HT1080 (cell line): ENCODE measurements around the gene KRTAP5-4. TPM values are rescaled to one million over a fixed set of nuclear protein-coding genes. Genes with fewer than 3 reads are reported as not detected.
"Not testable (repeated sequence)": the region's sequence is repeated elsewhere in the genome, so short reads cannot be mapped to it uniquely, and the experiment has no call there.

Source experiments
- DNase-seq: peaks from one replicate; pipeline ENCODE4 v3.0.0-alpha.2; 2015; ENCODE audit warnings: low read depth
- total RNA-seq: library from RNA; depleted of rRNA; stranded (reverse); fragments of >200 nt; shearing (Covaris generic); gene quantifications from 2 replicates; pipeline ENCODE4 v1.2.3, GENCODE V29; 2014

The KRTAP5-4 gene
- total RNA-seq, 1 experiment from 2014 or later: not detected

GRCh38 chr11:1653541-1654387 lies 31.8 kb upstream of the KRTAP5-4 start:
- no peak for DNase-seq

- peak; percentile 19 for DNase-seq
These were observed 31.0 kb upstream of the KRTAP5-4 start for GRCh38 chr11:1652771-1653540.

GRCh38 chr11:1652442-1652770 lies 30.5 kb upstream of the KRTAP5-4 start:
- no peak for DNase-seq

GRCh38 chr11:1652026-1652425 lies 30.1 kb upstream of the KRTAP5-4 start:
- DNase-seq: no peak

- no peak for DNase-seq
These were observed 29.6 kb upstream of the KRTAP5-4 start for GRCh38 chr11:1651411-1651980.

GRCh38 chr11:1650918-1651262 lies 29.0 kb upstream of the KRTAP5-4 start:
- DNase-seq: no peak

- DNase-seq: no peak
These were observed 28.3 kb upstream of the KRTAP5-4 start for GRCh38 chr11:1650034-1650917.

- DNase-seq: no peak
These were observed 26.9 kb upstream of the KRTAP5-4 start for GRCh38 chr11:1648653-1649420.

- DNase-seq: no peak
These were observed 26.1 kb upstream of the KRTAP5-4 start for GRCh38 chr11:1647901-1648652.

- not testable (repeated sequence) for DNase-seq
These were observed 24.6 kb upstream of the KRTAP5-4 start for GRCh38 chr11:1646540-1646939.

GRCh38 chr11:1645357-1645821 lies 23.5 kb upstream of the KRTAP5-4 start:
- DNase-seq: no peak

- DNase-seq: no peak
These were observed 22.8 kb upstream of the KRTAP5-4 start for GRCh38 chr11:1644601-1645356.

- DNase-seq: no peak
These were observed 21.3 kb upstream of the KRTAP5-4 start for GRCh38 chr11:1643146-1643690.

- DNase-seq: no peak
These were observed 20.6 kb upstream of the KRTAP5-4 start for GRCh38 chr11:1642288-1643145.

GRCh38 chr11:1641096-1641495 lies 19.2 kb upstream of the KRTAP5-4 start:
- no peak for DNase-seq

GRCh38 chr11:1640076-1640946 lies 18.4 kb upstream of the KRTAP5-4 start:
- no peak for DNase-seq

GRCh38 chr11:1639666-1640065 lies 17.7 kb upstream of the KRTAP5-4 start:
- DNase-seq: no peak
